H1 (cell line): Measurements from ENCODE around the gene SCGB1D4. TPM values are rescaled to one million over a fixed set of nuclear protein-coding genes. Genes with fewer than 3 reads are reported as not detected.

ENCODE experiments used
- BCL11A ChIP-seq, 2 experiments: IDR thresholded peaks; one replicate each; pipeline ENCODE4 v1.6.1; 2011; ENCODE audit warnings: low read depth in 2 of 2, low read length in 2 of 2, mild to moderate bottlenecking in 2 of 2
- EP300 ChIP-seq, 2 experiments: IDR thresholded peaks; 1 replicate in 1 of 2; 2 replicates in 1 of 2; pipeline ENCODE4 v1.6.1; 2011 to 2012; ENCODE audit warnings: low read depth in 2 of 2, low read length in 2 of 2, mild to moderate bottlenecking in 2 of 2, borderline replicate concordance in 1 of 2, inconsistent platforms in 1 of 2, moderate library complexity in 1 of 2
- GTF2F1 ChIP-seq: IDR thresholded peaks from 2 replicates; pipeline ENCODE4 v1.6.1; 2012; ENCODE audit warnings: low read depth, low read length, improper control_type of control experiment, borderline replicate concordance
- polyA plus RNA-seq, 7 experiments: library from polyadenylated mRNA; depleted of rRNA in 3 of 7; stranded (reverse) in 5 of 7; unstranded in 2 of 7; fragments of >200 nt in 5 of 7; fragments of 200-250 nt in 2 of 7; gene quantifications; 1 replicate in 5 of 7; 2 replicates in 1 of 7; 4 replicates in 1 of 7; pipeline versions ENCODE4 v1.2.1 to v1.2.3, GENCODE V29; 2011 to 2013; ENCODE audit warnings: missing spikeins in 2 of 7, mixed read lengths in 2 of 7
- total RNA-seq: library from RNA; stranded (reverse); fragmentation: NEBNext Ultra II Directional; extraction: Animal tissue kit (Norgen Biotek cat#: 25700); gene quantifications from 2 replicates; pipeline ENCODE4 v1.2.1, GENCODE V29; 2021

SCGB1D4 gene
- total and polyA plus RNA-seq, 2 of the 8 experiments (the other 6 are each of a cell fraction or from before 2014, with no cell fraction given) = not detected

DNA sequence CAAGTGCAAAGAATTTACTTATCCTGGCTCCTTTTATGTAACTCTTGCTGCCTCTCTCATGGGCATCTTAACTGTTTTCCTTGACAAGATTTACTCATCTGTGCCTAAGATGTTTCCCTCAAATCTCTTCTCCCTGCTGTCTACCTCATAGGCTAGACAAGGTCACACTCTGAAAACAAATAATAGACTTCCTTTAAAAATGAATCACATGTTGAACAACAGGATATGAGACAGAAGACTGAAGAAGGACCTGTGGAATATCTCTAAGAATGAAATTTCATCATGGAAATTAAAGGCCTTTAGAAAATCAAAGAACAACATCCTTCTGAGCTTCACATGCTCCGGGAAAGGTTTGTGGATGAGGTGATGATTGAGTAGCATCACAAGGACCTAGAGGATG is 34.9 kb downstream of the SCGB1D4 start (continued):
- TF ChIP-seq EP300 (IDR thresholded peaks at IDR 0.05; ENCODE audit: borderline replicate concordance in 1 of 2, low read depth in 2 of 2, low read length in 2 of 2) (no peak), BCL11A (IDR thresholded peaks at IDR 0.05; ENCODE audit: low read depth in 2 of 2, low read length in 2 of 2) (no peak), GTF2F1 (no peak)
